ENCODE measurements around the gene WDFY3. TPM values are rescaled to one million over a fixed set of nuclear protein-coding genes. Genes with fewer than 3 reads are reported as not detected.

WDFY3 gene
- total and polyA plus RNA-seq, 2 experiments from 2014 or later: 7.7 to 55.9 TPM

GRCh38 chr4:84708406-84709135 lies 257.9 kb downstream of the WDFY3 start:
- H3K4me3 ChIP-seq: no peak overlapping the region
- WGBS (ENCODE audit: low lambda C conversion rate, missing lambda C conversion rate): 96% methylated on average over 6 of the region's 6 CpGs
- H3K27me3 ChIP-seq: no peaks in the 10 kb centered on the region
- H3K79me2 ChIP-seq: no peaks in the 10 kb centered on the region
- H4K20me1 ChIP-seq (ENCODE audit: insufficient read depth, poor library complexity, severe bottlenecking): no peaks in the 10 kb centered on the region
- no peaks in the 10 kb centered on the region for H3K9me2 ChIP-seq (replicated peaks; ENCODE audit: insufficient read depth)
- no peaks in the 10 kb centered on the region for H3K36me3 ChIP-seq (replicated peaks; ENCODE audit: insufficient read depth, low read depth)
- no peak for DNase-seq (ENCODE audit: low spot score)
- H3K4me2 ChIP-seq: no peak overlapping the region
- no peak for TF ChIP-seq EZH2 (IDR thresholded peaks at IDR 0.05; ENCODE audit: borderline replicate concordance)
- TF ChIP-seq, protein P1, sequence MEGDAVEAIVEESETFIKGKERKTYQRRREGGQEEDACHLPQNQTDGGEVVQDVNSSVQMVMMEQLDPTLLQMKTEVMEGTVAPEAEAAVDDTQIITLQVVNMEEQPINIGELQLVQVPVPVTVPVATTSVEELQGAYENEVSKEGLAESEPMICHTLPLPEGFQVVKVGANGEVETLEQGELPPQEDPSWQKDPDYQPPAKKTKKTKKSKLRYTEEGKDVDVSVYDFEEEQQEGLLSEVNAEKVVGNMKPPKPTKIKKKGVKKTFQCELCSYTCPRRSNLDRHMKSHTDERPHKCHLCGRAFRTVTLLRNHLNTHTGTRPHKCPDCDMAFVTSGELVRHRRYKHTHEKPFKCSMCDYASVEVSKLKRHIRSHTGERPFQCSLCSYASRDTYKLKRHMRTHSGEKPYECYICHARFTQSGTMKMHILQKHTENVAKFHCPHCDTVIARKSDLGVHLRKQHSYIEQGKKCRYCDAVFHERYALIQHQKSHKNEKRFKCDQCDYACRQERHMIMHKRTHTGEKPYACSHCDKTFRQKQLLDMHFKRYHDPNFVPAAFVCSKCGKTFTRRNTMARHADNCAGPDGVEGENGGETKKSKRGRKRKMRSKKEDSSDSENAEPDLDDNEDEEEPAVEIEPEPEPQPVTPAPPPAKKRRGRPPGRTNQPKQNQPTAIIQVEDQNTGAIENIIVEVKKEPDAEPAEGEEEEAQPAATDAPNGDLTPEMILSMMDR (IDR thresholded peaks at IDR 0.05; ENCODE audit: poor library complexity): no peak
- TF ChIP-seq EZH2phosphoT487 (IDR thresholded peaks at IDR 0.05; ENCODE audit: low read depth, severe bottlenecking, unreplicated experiment): no peak
- no peak overlapping the region for H3K27ac ChIP-seq
- H2AFZ ChIP-seq: no peak overlapping the region
- no peaks in the 10 kb centered on the region for H3K9me3 ChIP-seq (ENCODE audit: low read depth)
- H3K4me1 ChIP-seq (ENCODE audit: insufficient read depth): no peaks in the 10 kb centered on the region

DNA sequence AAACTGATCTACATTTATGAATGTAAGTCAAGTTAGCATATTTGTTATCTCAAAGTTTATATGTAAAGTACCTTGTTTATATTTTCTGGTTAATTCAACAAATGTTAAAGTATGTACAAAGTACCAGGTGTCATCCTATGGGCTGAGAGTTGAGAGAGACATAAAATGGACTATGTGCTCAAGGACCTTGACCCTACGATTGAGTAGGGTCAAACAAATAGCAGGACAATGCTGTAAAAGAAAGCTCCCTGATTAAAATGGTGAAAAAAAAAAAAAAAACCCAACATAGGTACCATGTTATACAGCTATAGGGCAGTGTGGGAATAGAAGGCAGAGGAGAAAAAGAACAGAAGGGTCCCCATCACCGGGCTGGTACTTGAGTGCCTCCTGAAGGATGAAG lies 260.2 kb downstream of the WDFY3 start:
- TF ChIP-seq EZH2phosphoT487 (IDR thresholded peaks at IDR 0.05; ENCODE audit: low read depth, severe bottlenecking, unreplicated experiment): no peak
- H3K4me1 ChIP-seq (ENCODE audit: insufficient read depth): no peaks in the 10 kb centered on the region
- no peaks in the 10 kb centered on the region for H4K20me1 ChIP-seq (ENCODE audit: insufficient read depth, poor library complexity, severe bottlenecking)
- no peaks in the 10 kb centered on the region for H3K9me3 ChIP-seq (ENCODE audit: low read depth)
- H3K9me2 ChIP-seq (replicated peaks; ENCODE audit: insufficient read depth): no peaks in the 10 kb centered on the region
- H3K79me2 ChIP-seq: no peaks in the 10 kb centered on the region
- H2AFZ ChIP-seq: no peak overlapping the region
- H3K4me3 ChIP-seq: no peak overlapping the region
- H3K27me3 ChIP-seq: no peaks in the 10 kb centered on the region
- H3K27ac ChIP-seq: no peak overlapping the region
- H3K4me2 ChIP-seq: no peak overlapping the region
- DNase-seq (ENCODE audit: low spot score): no peak
- H3K36me3 ChIP-seq (replicated peaks; ENCODE audit: insufficient read depth, low read depth): peaks cover 3% of the 10 kb centered on the region
- WGBS (ENCODE audit: low lambda C conversion rate, missing lambda C conversion rate): 91% methylated on average over 2 of the region's 2 CpGs

- Histone ChIP-seq H3K9me3 (ENCODE audit: low read depth) (no peaks in the 10 kb centered on the region), H3K36me3 (replicated peaks; ENCODE audit: insufficient read depth, low read depth) (peaks cover 3% of the 10 kb centered on the region), H3K4me1 (ENCODE audit: insufficient read depth) (no peaks in the 10 kb centered on the region), H3K27me3 (no peaks in the 10 kb centered on the region), H2AFZ (no peak overlapping the region), H3K4me3 (no peak overlapping the region), H3K4me2 (peak overlapping the region; percentile 24), H3K27ac (peak overlapping the region; percentile 20), H3K9me2 (replicated peaks; ENCODE audit: insufficient read depth) (no peaks in the 10 kb centered on the region), H4K20me1 (ENCODE audit: insufficient read depth, poor library complexity, severe bottlenecking) (no peaks in the 10 kb centered on the region), H3K79me2 (no peaks in the 10 kb centered on the region)
- 70% methylated on average over 6 of the region's 6 CpGs for WGBS (ENCODE audit: low lambda C conversion rate, missing lambda C conversion rate)
- TF ChIP-seq EZH2 (IDR thresholded peaks at IDR 0.05; ENCODE audit: borderline replicate concordance) (no peak), EZH2phosphoT487 (IDR thresholded peaks at IDR 0.05; ENCODE audit: low read depth, severe bottlenecking, unreplicated experiment) (no peak)
- TF ChIP-seq, protein P1 (IDR thresholded peaks at IDR 0.05; ENCODE audit: poor library complexity): no peak
- DNase-seq (ENCODE audit: low spot score): peak; percentile 46
Measured at GRCh38 chr4:84699001-84699671, 267.4 kb downstream of the WDFY3 start.

DNA sequence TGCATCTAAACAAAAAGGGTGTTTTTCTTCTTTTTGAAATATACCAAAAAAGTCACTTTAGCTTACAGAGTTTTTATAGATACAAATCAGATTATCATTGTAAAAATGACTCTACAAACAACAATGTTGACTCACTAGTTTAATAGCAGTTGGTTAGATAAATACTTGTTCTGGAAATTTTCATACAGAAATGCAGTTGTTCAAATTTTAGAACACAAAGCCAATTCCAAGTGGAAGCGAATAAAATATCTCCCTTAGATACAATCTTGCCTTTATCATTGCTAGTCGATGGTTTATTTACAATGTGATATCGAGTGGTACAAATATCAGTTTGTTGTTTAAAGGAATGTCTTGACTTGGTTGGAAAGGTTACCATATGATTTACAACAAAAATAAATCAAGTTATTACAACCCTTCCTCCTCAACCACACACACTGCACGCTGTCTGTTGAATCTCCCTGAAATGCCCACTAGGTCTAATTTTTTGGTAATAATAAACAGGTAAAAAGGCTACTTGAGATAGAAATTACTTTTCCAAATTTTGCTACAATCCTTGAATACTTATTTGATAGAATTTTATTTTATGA lies 268.8 kb downstream of the WDFY3 start:
- Histone ChIP-seq H3K27me3 (no peaks in the 10 kb centered on the region), H4K20me1 (ENCODE audit: insufficient read depth, poor library complexity, severe bottlenecking) (no peaks in the 10 kb centered on the region), H3K27ac (no peak overlapping the region), H3K79me2 (no peaks in the 10 kb centered on the region), H3K36me3 (replicated peaks; ENCODE audit: insufficient read depth, low read depth) (peaks cover 3% of the 10 kb centered on the region), H3K4me2 (no peak overlapping the region), H2AFZ (no peak overlapping the region), H3K4me1 (ENCODE audit: insufficient read depth) (no peaks in the 10 kb centered on the region), H3K4me3 (no peak overlapping the region), H3K9me2 (replicated peaks; ENCODE audit: insufficient read depth) (no peaks in the 10 kb centered on the region), H3K9me3 (ENCODE audit: low read depth) (no peaks in the 10 kb centered on the region)
- no peak for DNase-seq (ENCODE audit: low spot score)
- no peak for TF ChIP-seq EZH2 (IDR thresholded peaks at IDR 0.05; ENCODE audit: borderline replicate concordance)
- TF ChIP-seq, protein P1 (IDR thresholded peaks at IDR 0.05; ENCODE audit: poor library complexity): no peak
- TF ChIP-seq EZH2phosphoT487 (IDR thresholded peaks at IDR 0.05; ENCODE audit: low read depth, severe bottlenecking, unreplicated experiment): no peak
- WGBS (ENCODE audit: low lambda C conversion rate, missing lambda C conversion rate): 57% methylated on average over 4 of the region's 4 CpGs

All from hepatocyte (in vitro differentiated cells).